ENCODE data around the gene ENOX1. TPM values are rescaled to one million over a fixed set of nuclear protein-coding genes. Genes with fewer than 3 reads are reported as not detected.
"Not testable (repeated sequence)": the region's sequence is repeated elsewhere in the genome, so short reads cannot be mapped to it uniquely, and the experiment has no call there.

The ENOX1 gene
- total RNA-seq, 1 donor from 2014 or later, result 3.0 TPM

DNA sequence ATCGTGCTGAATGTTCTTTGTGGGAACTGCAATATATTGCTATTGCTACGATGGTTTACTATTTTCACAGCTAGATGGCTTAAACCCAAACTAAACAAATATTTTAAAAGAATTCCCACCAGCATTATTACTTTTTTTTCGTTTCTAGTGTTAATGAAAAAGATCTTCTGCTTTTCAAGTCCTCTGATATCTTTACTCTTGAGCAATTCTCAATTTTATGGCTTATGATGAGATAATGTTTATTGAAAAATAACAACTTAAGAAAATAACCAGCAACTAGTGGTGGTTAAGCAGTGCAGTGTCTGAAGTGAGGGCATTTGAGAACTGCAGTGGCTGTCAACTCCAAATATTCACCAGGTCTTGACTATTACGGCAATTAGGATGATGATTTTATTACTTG, 360.4 kb downstream of the ENOX1 start:
- TF ChIP-seq, protein P1, sequence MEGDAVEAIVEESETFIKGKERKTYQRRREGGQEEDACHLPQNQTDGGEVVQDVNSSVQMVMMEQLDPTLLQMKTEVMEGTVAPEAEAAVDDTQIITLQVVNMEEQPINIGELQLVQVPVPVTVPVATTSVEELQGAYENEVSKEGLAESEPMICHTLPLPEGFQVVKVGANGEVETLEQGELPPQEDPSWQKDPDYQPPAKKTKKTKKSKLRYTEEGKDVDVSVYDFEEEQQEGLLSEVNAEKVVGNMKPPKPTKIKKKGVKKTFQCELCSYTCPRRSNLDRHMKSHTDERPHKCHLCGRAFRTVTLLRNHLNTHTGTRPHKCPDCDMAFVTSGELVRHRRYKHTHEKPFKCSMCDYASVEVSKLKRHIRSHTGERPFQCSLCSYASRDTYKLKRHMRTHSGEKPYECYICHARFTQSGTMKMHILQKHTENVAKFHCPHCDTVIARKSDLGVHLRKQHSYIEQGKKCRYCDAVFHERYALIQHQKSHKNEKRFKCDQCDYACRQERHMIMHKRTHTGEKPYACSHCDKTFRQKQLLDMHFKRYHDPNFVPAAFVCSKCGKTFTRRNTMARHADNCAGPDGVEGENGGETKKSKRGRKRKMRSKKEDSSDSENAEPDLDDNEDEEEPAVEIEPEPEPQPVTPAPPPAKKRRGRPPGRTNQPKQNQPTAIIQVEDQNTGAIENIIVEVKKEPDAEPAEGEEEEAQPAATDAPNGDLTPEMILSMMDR (IDR thresholded peaks at IDR 0.05; ENCODE audit: unreplicated experiment), result no peak
- Mint-ChIP-seq H3K36me3 (no peaks in the 10 kb centered on the region), H3K27ac (no peak overlapping the region), H3K27me3 (ENCODE audit: low read depth) (no peaks in the 10 kb centered on the region), H3K4me3 (no peak overlapping the region), H3K9me3 (no peaks in the 10 kb centered on the region), H3K4me1 (peaks cover 9% of the 10 kb centered on the region)
- DNase-seq (ENCODE audit: low spot score in 2 of 2, unreplicated experiment in 2 of 2), result no peak

DNA sequence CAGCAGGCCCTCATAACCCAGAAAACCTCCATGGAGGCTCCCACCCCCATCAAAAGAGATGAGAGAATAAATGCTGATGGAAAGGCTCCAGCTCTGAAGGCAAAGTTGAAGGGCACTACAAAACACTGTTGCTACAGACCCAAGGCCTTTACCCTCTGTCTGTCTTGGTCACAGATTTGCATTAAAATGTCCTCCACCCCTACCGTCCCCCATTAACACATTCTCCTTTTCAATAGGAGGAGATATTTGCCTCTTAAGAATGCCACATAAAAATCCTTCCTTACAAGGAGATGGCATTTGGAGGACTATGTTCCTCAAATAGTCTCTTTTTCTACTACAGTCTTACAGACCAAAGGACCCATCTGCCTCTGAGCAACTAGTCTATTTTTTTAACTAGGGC, 361.5 kb downstream of the ENOX1 start:
- DNase-seq (ENCODE audit: low spot score in 2 of 2, unreplicated experiment in 2 of 2), result no peak
- Mint-ChIP-seq H3K27ac (no peak overlapping the region), H3K9me3 (peaks cover 7% of the 10 kb centered on the region), H3K4me1 (peaks cover 6% of the 10 kb centered on the region), H3K36me3 (peaks cover 2% of the 10 kb centered on the region), H3K4me3 (no peak overlapping the region), H3K27me3 (ENCODE audit: low read depth) (no peaks in the 10 kb centered on the region)
- TF ChIP-seq, protein P1 (IDR thresholded peaks at IDR 0.05; ENCODE audit: unreplicated experiment), result no peak

DNA sequence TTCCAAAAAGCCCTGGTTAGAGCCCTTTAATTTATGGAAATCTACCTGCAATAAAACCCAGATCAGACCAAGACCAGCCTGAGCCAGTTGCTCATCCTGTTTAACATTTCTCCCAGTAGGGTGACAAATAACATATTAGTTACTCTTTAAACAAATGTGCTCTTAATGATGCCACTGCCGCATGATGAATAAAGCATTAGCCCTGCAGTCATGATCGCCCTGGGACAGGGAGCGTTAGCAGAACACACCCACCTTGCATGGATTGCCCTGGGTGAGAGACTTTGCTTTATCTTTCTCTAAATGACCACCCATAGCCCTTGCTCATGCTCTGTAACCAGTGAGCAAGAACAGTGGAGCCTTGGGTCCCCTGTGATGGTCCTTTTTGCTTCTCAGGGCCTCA, 362.4 kb downstream of the ENOX1 start:
- H3K4me3 Mint-ChIP-seq, result no peak overlapping the region
- no peak overlapping the region for H3K27ac Mint-ChIP-seq
- peaks cover 12% of the 10 kb centered on the region for H3K9me3 Mint-ChIP-seq
- TF ChIP-seq, protein P1 (IDR thresholded peaks at IDR 0.05; ENCODE audit: unreplicated experiment), result no peak
- H3K27me3 Mint-ChIP-seq (ENCODE audit: low read depth), result no peaks in the 10 kb centered on the region
- H3K36me3 Mint-ChIP-seq, result peaks cover 6% of the 10 kb centered on the region
- H3K4me1 Mint-ChIP-seq, result peaks cover 6% of the 10 kb centered on the region
- no peak for DNase-seq (ENCODE audit: low spot score in 2 of 2, unreplicated experiment in 2 of 2)

DNA sequence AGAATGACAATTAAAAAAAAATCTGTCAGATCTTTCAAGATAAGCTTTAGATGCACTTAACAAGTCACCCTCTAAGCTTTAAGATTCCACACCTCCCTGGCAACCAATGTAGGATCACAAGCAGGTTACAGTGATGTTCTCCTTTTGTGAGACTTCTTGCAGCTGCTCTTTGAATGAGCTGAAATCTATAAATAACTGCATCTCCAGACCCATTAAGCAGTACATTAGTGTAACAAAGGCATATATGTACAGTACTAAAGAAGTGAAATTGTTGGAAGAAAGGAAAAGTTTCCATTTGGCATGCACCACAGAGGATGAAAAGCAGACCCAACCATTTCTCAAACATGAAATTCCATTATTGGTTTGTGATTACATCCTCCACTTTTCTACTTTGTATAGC, 364.7 kb downstream of the ENOX1 start:
- peaks cover 12% of the 10 kb centered on the region for H3K9me3 Mint-ChIP-seq
- no peak for DNase-seq (ENCODE audit: low spot score in 2 of 2, unreplicated experiment in 2 of 2)
- H3K4me1 Mint-ChIP-seq, result peaks cover 6% of the 10 kb centered on the region
- TF ChIP-seq, protein P1 (IDR thresholded peaks at IDR 0.05; ENCODE audit: unreplicated experiment), result no peak
- H3K27me3 Mint-ChIP-seq (ENCODE audit: low read depth), result no peaks in the 10 kb centered on the region
- peaks cover 6% of the 10 kb centered on the region for H3K36me3 Mint-ChIP-seq
- H3K4me3 Mint-ChIP-seq, result no peak overlapping the region
- H3K27ac Mint-ChIP-seq, result no peak overlapping the region

DNA sequence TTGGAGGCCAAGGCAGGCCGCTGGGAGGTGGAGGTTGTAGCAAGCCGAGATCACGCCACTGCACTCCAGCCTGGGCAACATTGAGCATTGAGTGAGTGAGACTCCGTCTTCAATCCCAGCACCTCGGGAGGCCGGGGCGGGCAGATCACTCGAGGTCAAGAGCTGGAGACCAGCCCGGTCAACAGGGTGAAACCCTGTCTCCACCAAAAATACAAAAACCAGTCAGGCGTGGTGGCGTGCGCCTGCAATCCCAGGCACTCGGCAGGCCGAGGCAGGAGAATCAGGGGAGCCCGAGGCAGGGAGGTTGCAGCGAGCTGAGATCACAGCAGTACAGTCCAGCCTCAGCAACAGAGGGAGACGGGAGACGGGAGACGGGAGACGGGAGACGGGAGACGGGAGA, 369.9 kb downstream of the ENOX1 start:
- H3K36me3 Mint-ChIP-seq; H3K4me3 Mint-ChIP-seq; DNase-seq (ENCODE audit: low spot score in 2 of 2, unreplicated experiment in 2 of 2); H3K27me3 Mint-ChIP-seq (ENCODE audit: low read depth); H3K27ac Mint-ChIP-seq: not testable (repeated sequence)
- Mint-ChIP-seq H3K9me3 (peaks cover 12% of the 10 kb centered on the region), H3K4me1 (peaks cover 16% of the 10 kb centered on the region)

DNA sequence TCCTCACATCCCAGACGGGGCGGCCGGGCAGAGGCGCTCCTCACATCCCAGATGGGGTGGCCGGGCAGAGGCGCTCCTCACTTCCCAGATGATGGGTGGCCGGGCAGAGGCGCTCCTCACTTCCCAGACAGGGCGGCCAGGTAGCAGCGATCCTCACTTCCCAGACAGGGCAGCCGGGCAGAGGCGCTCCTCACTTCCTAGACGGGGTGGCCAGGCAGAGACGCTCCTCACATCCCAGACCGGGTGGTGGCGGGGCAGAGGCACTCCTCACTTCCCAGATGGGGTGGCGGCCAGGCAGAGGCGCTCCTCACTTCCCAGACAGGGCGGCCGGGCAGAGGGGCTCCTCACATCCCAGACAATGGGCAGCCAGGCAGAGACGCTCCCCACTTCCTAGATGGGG, 370.4 kb downstream of the ENOX1 start:
- H3K27me3 Mint-ChIP-seq (ENCODE audit: low read depth); H3K27ac Mint-ChIP-seq; H3K36me3 Mint-ChIP-seq; DNase-seq (ENCODE audit: low spot score in 2 of 2, unreplicated experiment in 2 of 2); H3K4me3 Mint-ChIP-seq: not testable (repeated sequence)
- Mint-ChIP-seq H3K4me1 (peaks cover 20% of the 10 kb centered on the region), H3K9me3 (peaks cover 12% of the 10 kb centered on the region)

DNA sequence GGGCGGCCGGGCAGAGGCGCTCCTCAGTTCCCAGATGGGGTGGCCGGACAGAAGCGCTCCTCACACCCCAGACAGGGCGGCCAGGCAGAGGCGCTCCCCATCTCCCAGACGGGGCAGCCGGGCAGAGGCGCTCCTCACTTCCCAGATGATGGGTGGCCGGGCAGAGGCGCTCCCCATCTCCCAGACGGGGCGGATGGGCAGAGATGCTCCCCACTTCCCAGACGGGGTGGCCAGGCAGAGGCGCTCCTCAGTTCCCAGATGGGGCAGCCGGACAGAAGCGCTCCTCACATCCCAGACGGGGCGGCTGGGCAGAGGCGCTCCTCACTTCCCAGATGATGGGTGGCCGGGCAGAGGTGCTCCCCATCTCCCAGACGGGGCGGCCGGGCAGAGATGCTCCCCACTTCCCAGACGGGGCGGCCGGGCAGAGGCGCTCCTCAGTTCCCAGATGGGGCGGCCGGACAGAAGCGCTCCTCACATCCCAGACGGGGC, 370.8 kb downstream of the ENOX1 start:
- DNase-seq (ENCODE audit: low spot score in 2 of 2, unreplicated experiment in 2 of 2); H3K27ac Mint-ChIP-seq; H3K36me3 Mint-ChIP-seq; H3K27me3 Mint-ChIP-seq (ENCODE audit: low read depth); H3K4me3 Mint-ChIP-seq: not testable (repeated sequence)
- peaks cover 12% of the 10 kb centered on the region for H3K9me3 Mint-ChIP-seq
- peaks cover 23% of the 10 kb centered on the region for H3K4me1 Mint-ChIP-seq

Data from mesothelial cell of epicardium (in vitro differentiated cells).